Hippocampal formation (tissue), 2 donors: Measurements from ENCODE around the gene PDS5B.
"Not testable (repeated sequence)": the region's sequence is repeated elsewhere in the genome, so short reads cannot be mapped to it uniquely, and the experiment has no call there.

Experiments
- DNase-seq, 2 donors: peaks; one replicate each; lab custom pipeline; 2025; lab: John Stamatoyannopoulos, UW

The PDS5B gene

DNA sequence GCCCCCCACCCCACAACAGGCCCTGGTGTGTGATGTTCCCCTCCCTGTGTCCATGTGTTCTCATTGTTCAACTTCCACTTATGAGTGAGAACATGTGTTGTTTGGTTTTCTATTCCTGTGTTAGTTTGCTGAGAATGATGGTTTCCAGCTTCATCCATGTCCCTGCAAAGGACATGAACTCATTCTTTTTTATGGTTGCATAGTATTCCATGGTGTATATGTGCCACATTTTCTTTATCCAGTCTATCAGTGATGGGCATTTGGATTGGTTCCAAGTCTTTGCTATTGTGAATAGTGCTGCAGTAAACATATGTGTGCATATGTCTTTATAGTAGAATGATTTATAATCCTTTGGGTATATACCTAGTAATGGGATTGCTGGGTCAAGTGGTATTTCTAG lies 142.8 kb downstream of the PDS5B start:
- DNase-seq, result not testable (repeated sequence)

GRCh38 chr13:32731074-32731473 lies 144.8 kb downstream of the PDS5B start:
- DNase-seq, result no peak

DNA sequence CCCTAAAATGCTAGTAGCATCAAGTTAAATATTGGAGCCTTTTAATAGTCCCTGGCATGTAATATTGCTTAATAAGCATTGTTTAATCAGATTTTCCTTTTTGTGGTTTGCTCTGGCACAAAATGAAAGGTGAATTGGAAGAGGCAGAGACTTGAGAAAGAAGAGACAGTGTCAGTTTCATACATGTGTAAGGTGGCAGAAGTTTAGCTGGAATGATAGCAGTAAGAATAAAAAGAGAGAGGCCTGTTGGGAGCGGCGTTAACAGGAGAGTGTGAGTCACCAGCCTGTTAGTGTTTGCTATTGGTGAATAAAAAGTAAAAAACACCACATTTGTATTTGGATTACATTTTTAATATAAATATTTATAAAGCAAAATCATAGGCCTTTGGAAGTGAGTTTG lies 145.3 kb downstream of the PDS5B start:
- DNase-seq, result no peak

GRCh38 chr13:32733690-32734089 lies 147.4 kb downstream of the PDS5B start:
- no peak for DNase-seq

GRCh38 chr13:32734511-32734910 lies 148.3 kb downstream of the PDS5B start:
- DNase-seq, result no peak

DNA sequence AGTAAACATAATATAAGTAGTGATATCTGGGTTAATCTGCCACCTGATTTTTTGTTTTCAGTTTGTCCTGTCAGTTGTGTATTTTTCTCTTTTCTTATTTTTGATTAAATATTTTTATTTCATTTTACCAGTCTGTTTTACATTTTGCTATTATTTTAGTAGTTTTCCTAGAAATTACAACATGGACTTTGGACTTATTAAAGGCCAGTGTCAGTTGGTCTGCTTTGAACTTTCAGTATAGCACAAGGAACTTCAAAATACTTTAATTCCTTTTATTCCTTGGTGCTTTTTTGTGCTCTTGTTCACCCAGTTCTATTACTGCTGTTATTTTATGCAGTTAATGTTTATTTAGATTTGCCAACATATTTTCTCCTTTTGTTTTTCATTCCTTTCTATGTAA lies 149.6 kb downstream of the PDS5B start:
- no peak for DNase-seq

DNA sequence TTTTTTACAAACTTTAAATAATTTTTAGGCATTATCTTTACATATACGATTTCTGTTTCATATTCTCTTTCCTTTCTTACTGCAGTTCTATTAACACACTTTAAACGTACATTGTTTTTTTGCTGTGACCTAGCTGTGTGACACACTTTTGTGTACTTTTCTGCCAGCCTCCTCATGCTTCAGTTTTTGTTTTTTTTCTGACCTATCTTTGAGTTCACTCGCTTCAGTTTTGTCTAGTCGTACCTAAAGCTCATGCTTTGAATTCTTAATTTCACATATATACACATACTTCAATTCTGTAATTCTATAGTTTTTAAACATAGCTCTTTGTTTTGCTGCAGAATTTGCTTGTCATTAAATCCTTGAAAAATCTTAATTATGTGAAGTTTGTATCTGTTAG lies 150.4 kb downstream of the PDS5B start:
- no peak for DNase-seq

DNA sequence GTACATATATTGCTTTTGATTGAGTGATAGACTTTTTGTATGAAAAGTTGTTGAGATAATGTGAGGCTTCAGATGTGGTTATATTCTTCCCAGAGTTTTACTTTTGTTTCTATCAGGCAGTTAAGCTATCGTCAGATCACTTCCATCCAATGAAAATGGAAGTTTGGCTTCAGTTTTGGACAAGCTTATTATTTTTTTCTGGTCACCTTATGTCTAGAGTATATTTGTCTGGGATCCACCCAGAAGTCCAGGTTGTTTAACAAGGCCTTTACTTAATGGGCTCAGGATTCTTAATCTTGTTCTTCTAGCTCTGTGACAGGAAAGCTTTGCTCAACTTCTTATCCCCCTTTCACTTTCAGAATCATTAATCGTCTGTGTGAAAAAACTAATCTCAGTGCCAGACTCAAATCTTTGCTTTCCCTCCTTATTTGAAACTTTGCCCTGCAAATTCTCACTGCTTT lies 150.9 kb downstream of the PDS5B start:
- no peak for DNase-seq

DNA sequence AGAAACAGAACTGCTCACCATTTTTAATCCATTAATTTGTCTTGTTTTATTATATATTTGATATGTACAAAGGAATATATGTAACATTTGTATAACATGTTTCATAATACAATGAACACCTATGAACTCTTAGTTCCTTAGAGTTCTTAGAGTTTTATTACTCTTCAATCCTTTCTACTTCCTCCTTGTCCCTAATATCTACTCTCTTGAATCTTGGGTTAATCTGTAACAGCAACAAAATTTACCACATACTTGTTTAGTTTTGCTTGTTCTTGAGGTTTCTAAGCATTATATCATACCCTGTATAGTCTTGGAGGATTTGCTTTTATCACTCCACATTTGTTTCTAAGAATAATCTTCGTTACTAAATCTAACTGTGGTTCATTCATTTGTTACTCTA lies 151.4 kb downstream of the PDS5B start:
- no peak for DNase-seq

GRCh38 chr13:32745509-32745908 lies 159.3 kb downstream of the PDS5B start:
- no peak for DNase-seq

- no peak for DNase-seq
Measured at GRCh38 chr13:32746474-32746873, 160.2 kb downstream of the PDS5B start.

DNA sequence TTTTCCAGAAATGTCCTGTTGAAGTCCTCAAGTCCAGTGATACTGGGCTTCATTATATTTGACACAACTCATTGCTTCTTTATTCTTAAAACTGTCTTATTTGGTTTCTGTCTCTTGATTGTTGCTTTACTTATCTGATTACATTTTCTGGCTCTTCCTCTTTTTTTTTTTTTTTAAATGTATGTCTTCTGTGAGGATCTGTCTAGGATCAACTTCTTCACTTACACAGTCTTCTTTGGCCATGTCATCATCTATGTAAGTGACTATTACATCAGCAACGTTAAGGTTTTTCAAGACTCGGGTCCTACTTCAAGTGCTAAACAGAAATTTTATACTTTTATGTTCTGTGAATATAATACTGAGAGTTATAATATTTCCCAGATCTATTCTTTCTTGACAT lies 162.1 kb downstream of the PDS5B start:
- DNase-seq, result no peak

- no peak for DNase-seq
Measured at GRCh38 chr13:32751340-32751739, 165.1 kb downstream of the PDS5B start.

- no peak for DNase-seq
Measured at GRCh38 chr13:32752311-32752710, 166.1 kb downstream of the PDS5B start.

DNA sequence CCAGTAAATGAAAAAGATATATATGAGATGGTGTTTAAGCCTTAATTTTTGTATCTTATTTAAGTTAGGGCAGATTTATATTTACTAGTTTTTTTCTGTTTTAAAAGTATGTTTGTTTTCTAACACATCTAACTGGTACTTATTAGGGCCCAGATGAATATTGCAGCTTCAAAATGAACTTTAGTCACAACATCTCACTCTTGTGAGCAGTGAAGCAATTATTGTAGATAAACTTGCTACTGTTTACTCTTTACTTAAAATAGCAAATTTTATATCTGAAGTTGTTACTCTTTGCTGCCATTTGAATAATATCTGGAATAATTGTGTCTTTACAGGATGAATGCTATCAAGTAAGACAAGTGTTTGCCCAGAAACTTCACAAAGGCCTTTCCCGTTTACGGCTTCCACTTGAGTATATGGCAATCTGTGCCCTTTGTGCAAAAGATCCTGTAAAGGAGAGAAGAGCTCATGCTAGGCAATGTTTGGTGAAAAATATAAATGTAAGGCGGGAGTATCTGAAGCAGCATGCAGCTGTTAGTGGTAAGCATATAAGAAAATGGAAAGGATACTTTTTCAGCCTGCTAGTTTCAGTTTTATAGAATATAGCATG lies 166.8 kb downstream of the PDS5B start:
- no peak for DNase-seq

- no peak for DNase-seq
Measured at GRCh38 chr13:32754179-32754578, 167.9 kb downstream of the PDS5B start.

GRCh38 chr13:32759152-32759551 lies 172.9 kb downstream of the PDS5B start:
- DNase-seq, result no peak

GRCh38 chr13:32761472-32761871 lies 175.2 kb downstream of the PDS5B start:
- no peak for DNase-seq

- DNase-seq, result no peak
Measured at GRCh38 chr13:32779119-32779518, 192.9 kb downstream of the PDS5B start.

DNA sequence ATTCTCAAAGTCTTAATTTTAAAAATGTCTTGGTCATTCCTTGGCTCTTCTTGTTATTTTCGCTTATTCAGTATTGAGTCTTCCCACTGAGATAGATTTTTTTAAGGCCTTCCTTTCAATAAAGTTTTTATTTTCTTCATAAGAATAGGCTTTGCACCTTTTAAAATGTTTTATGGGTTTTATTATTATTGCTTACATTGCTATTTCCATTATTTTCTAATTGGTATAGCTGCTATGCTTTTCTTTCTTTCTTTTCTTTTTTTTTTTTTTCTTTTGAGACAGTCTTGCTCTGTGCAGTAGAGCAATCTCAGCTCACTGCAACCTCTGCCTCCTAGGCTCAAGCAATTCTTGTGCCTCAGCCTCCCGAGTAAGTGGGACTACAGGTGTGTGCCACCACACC lies 195.7 kb downstream of the PDS5B start:
- no peak for DNase-seq

GRCh38 chr13:32783067-32783466 lies 196.8 kb downstream of the PDS5B start:
- no peak for DNase-seq

DNA sequence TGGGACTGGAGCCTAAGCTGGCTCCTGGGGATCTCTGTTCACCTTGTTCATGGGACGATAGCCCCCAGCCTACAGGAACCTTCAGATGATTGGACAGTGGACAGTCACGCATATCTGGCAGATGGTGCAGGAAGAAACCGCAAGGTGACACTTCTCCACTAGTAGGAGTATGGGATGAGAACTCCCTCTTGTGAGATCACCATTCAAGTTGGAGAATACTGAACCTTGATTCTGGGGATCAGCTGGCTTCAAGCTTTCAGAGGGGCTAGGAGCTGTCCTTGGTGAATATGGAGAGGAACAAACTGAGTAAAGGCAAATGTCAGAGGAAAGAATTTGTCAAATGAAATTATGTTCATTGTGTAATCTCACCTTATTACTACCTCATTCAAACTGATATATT lies 204.5 kb downstream of the PDS5B start:
- no peak for DNase-seq

DNA sequence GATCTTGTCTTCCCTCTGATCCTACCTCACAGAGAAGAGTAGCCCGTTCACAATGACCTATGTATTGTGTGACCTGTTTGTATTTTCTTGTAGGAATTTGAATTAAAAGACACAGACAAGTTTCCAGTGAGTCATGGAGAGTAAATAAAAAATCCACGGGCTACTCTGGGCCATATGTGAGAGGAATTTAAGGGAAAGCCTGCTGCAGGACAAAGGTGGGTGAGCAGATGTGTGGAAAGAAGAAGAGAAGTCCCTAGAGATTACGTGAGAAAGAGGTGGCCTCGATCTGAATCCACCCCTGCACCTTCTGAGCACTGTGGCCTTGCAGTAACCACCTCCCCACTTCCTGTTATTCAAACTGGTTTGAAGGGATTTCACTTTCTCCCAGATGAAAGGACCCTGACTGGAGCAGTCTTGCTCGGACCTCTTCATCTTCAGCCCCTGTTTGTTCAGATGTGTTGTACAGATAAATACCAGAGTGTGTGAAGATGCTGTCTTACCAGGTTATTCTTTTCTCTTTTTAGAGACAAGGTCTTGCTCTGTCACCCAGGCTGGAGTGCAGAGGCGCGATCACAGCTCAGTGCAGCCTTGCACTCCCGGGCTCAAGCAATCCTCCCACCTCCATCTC lies 205.4 kb downstream of the PDS5B start:
- no peak for DNase-seq

DNA sequence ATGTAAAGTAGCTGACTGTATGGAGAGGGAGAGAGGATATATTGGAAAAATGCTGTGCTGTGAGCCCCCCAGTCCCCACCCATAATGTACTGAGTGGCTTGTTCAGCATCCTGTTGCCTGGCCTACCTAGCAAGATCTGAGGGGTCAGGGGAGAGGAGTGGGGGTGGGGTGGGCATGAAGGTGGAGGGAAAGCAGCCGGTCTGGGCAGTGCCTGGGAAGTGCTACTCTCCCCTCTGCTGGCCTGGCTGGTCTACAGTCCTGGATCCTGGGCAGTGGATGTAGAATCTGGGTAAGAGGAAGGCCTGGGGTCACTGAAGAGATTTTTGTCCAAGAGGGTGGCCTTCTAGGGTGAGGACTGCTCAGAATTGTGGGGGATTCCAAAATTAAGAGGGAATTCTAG lies 210.5 kb downstream of the PDS5B start:
- no peak for DNase-seq
